HK-2 (cell line): Measurements from ENCODE around the gene VLDLR.
"Not testable (repeated sequence)": the region's sequence is repeated elsewhere in the genome, so short reads cannot be mapped to it uniquely, and the experiment has no call there.

Experiments used
- DNase-seq: peaks from one replicate; pipeline ENCODE4 v3.0.0-alpha.2; 2018; ENCODE audit not compliant: unreplicated experiment

The VLDLR gene

DNA sequence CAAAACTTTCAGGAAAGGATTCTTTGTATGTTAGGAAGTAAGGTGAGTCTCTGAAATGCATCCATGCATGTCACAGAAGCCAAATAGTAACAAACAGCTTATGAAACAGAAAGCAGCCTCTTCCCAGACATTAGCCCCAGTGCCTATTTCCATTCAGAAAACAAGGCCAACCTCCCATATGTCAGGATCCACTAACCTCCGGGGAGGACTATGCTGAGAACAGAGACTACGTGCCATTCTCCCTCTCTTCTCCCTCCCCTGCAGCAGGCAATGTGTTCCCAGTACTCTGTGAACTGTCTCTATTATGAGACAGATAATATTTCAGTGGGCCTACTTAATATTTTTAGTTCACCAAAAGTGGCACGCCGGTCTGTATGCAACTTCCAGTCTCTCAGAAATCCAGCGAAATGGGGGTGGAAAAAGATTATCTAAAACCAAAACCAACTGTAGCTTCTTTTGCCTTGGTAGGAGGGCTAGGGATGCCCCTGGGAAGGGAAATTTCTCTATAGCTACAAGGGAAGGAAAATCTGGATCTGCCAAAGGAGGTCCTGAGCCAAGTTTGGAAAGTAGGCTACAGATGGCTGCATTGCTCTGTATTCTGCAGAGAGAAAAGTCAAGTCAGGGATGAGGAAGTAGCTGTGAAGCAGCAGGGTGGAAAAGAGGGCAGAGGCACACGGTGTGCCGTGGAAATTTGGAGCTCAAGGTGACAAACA is 42.0 kb downstream of the VLDLR start:
- no peak for DNase-seq

DNA sequence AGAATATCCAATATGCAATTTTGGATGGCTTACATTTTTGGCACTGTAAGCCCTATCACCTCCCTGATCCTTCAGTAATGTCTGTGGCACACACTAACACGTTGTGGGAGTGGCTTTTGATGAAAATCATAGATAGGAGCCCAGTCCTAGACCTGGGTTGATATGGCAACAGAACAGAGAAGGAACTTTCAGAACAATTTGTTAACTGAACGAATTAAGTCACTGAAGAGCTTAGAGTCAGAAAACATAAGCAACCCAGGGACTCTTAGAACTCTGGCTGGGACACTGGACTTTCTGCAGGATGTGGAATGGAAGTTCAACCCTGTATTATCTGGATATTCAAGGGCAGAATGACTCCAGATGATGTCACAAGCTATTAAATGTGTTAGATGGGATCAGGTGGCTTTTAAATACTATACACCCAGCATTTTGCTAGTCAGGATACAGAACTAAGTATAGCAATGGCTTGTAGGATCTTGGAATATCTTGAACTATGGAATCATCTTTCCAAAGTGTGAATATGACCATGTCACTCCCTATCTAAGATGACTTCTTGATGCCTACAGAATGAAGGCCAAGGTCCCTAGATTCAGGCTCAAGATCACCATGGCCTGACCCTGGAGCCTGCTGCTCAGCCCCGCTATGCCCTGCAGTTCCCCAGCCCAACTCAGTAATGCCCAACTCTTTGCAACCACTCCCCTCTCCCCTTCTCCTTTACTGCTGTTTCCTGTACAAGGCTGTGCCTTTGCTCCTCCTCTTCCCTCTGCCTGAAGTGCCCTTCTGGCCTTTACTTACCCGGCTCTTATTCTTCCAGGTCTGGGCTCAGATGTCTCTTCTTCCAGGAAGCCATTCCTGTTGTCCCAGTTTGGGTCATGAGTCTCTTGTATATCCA is 42.8 kb downstream of the VLDLR start:
- no peak for DNase-seq

- no peak for DNase-seq
These were observed 45.0 kb downstream of the VLDLR start for GRCh38 chr9:2666569-2666968.

DNA sequence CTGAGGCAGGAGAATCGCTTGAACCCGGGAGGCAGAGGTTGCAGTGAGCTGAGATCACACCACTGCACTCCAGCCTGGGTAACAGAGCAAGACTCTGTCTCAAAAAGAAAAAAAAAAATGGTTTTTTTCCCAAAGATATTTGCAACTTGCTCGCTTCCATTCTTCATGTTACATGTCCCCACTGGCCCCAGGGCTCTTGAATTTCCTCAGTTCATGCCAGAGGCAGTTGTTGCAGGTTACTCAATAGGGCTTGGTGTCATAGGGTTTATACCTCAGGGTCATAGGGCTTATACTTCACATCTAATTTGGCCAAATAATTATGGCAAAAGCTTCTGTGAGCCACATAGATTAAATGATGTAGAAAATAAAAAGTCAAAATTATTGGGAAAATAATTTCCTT is 51.6 kb downstream of the VLDLR start:
- DNase-seq, result no peak

DNA sequence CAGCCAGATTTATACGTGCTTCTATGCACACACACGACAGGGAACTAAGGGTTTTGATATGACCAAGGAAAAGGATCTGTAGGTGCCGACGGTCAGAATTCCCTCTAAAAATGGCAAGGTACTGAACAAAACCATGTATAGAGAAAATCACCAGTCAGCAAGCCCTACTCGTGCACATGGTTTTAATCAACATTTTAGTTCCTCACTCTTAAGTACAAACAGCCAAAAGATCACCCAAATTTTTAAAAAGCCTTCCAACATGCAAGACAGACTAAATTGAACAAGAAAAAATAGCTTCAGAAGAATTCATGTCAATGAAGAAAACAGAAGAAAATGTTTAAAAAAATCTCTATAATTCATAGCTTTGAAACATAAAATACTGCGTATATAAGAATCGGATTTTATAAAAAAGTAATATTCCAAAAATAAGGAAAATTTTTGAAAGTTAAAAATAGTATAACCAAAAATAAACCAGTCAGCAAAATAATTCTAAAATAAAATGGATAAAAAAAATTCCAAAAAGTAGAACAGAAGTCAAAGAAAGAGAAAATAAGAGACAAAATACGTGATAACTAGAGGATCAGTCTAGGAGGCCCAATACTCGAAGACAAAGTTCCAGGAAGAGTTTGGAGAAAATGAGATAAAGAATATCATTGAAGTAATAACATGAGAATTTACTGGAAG is 52.7 kb downstream of the VLDLR start:
- no peak for DNase-seq

- DNase-seq, result no peak
These were observed 54.2 kb downstream of the VLDLR start for GRCh38 chr9:2675834-2676233.

DNA sequence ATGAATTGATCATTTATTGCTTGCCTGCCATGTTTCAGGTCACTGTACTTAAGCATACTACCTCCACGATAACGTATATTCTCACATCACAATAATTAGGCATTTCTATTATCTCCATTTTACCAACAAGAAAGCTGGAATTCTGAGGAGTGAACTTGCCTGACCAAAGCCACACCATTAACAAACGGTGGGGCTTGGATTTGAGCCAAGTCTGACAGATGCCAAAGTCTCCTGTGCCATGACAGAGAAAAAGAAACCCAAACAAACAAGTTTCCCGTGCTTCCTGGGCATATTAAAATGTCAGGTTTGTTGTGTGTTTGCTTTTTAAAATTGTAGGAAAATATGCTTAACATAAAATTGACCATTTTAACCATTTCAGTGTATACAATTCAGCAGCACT is 54.9 kb downstream of the VLDLR start:
- no peak for DNase-seq

GRCh38 chr9:2677915-2678889 is 56.6 kb downstream of the VLDLR start:
- DNase-seq, result no peak

DNA sequence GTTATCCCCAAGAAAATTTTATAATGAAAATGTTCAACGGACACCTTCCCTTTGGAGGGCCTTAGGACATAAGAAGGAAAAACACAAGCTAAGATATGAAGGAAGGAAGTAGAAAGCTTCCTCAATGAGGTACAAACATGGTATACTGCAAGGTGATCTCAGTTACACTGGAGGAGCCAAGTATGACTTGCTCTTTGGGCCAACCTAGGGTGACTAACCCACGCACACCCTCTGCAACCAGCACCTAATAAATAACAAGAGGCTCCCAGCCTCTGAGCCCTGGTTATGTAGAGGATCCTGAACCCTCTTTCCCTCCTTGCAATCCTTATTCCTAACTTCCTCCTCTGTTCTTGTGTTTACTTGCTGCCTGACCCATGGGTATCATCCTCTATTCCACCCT is 57.4 kb downstream of the VLDLR start:
- DNase-seq, result no peak

DNA sequence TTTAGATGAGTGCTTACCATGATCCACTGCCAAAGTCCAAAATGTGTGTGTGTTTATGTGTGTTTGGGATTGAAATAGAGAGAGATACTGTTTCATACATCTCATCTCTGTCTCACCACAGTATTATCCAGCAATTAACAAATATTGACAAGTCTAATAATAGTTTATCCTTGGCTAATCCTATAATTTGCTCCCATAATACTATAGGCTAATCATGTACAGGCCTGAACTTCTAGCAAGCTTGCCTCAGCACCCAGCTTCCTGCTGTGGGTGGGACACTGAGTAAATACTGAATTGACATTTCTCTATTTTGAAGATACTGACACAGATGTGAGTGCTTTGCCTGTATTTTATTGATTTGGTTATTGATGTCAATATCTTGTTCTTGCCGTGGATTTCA is 60.4 kb downstream of the VLDLR start:
- DNase-seq, result no peak

DNA sequence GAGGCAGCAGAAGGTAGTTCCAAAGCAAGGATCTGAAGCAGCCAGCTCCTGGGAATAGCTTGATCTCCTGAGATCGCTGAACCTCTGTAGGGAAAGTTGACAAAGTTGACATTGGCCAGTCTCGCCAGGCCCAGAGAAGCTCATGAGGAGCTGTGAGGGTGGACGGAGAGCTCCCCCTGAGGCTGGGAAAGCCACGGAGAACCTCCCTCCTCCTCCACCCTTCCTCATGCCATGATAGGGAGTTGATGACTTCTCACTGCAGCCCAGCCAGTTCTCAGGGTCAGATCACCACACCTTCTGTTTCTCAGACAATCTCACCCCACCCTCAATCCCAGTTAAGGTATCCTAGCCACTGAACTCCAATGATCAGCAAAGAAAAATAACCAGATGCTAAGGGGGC is 65.3 kb downstream of the VLDLR start:
- DNase-seq, result no peak

- DNase-seq, result no peak
These were observed 67.0 kb downstream of the VLDLR start for GRCh38 chr9:2688636-2689035.

- DNase-seq, result no peak
These were observed 69.6 kb downstream of the VLDLR start for GRCh38 chr9:2691212-2691611.

GRCh38 chr9:2691626-2692025 is 70.0 kb downstream of the VLDLR start:
- no peak for DNase-seq

DNA sequence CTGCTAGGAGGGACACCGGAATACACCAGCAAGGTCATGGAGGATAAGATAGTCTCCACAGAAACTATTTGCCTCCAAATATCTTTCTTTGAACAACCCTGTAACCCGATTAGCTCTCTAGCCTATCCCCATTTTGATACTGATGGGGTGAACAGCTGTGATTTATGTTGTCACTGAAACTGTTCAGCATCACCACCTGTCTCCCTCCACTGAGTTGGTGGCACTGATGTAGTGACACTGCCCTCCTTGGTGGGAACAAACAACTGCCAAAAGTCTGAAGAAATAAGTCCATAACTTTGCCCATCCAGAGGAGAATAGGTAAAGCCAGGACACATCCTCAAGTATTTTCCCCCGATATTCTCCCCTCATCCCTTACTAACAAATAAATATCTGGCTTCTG is 71.5 kb downstream of the VLDLR start:
- DNase-seq, result no peak

GRCh38 chr9:2697492-2697891 is 75.9 kb downstream of the VLDLR start:
- no peak for DNase-seq

GRCh38 chr9:2700398-2700797 is 78.8 kb downstream of the VLDLR start:
- DNase-seq, result no peak

GRCh38 chr9:2700909-2701550 is 79.4 kb downstream of the VLDLR start:
- no peak for DNase-seq

- DNase-seq, result no peak
These were observed 82.9 kb downstream of the VLDLR start for GRCh38 chr9:2704504-2704903.

DNA sequence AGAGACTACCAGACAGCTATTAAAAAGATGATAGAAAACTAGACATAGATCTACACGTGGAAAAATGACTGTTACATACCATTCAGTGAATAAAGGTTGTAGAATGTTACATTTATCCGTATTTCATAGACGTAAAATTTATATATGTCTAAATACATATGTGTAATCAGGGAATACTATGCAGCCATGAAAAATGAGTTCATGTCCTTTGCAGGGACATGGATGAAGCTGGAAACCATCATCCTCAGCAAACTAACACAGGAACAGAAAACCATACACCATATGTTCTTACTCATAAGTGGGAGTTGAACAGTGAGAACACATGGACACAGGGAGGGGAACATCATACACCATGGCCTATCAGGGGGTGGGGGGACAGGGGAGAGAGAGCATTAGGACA is 85.7 kb downstream of the VLDLR start:
- not testable (repeated sequence) for DNase-seq
